GM12878 (cell line): ENCODE results near the gene CRELD2. TPM values are rescaled to one million over a fixed set of nuclear protein-coding genes. Genes with fewer than 3 reads are reported as not detected.

Source experiments
- ATAC-seq: fragments of 200-7000 bp; cut with Tn5 transposase; 3 replicates; pipeline ENCODE4 v1.9.1; 2020; ENCODE audit warnings: mild to moderate bottlenecking, moderate library complexity
- BruUV-seq: library from RNA; stranded (reverse); fragments of 400-500 nt; replicated peaks from 2 replicates; lab custom pipeline; 2021; lab: Mats Ljungman, UMichigan
- CTCF ChIA-PET: fragments of 300-600 bp; sonication (Branson Sonifier 250); formaldehyde crosslinking; extraction: SDS; loops from one replicate; lab custom pipeline; 2021; ENCODE audit warnings: inconsistent platforms; lab: Yijun Ruan, JAX
- POLR2A ChIA-PET: fragments of 350-600 bp; formaldehyde crosslinking; extraction: SDS; loops from one replicate; lab custom pipeline; 2021; ENCODE audit warnings: inconsistent platforms; lab: Charles Lee
- RAD21 ChIA-PET: fragments of 300-600 bp; sonication (Branson Sonifier 250); formaldehyde crosslinking; loops from one replicate; lab custom pipeline; 2023; ENCODE audit warnings: antibody characterized with exemption; ENCODE audit not compliant: unreplicated experiment; lab: Charles Lee
- SMC1A ChIA-PET: fragments of 300-600 bp; sonication (Branson Sonifier 250); formaldehyde crosslinking; loops from one replicate; lab custom pipeline; 2023; ENCODE audit not compliant: unreplicated experiment, uncharacterized antibody; lab: Charles Lee
- DNase-seq: peaks from one replicate; pipeline ENCODE4 v3.0.0-alpha.2; 2011; ENCODE audit warnings: low read depth, low spot score
- FAIRE-seq: peaks from 3 replicates; lab custom pipeline; 2011; peaks lifted over from hg19 to GRCh38; lab: Jason Lieb, UNC
- H2AFZ ChIP-seq: 2 replicates; pipeline ENCODE4 v1.6.0; 2011; ENCODE audit warnings: low read depth, low read length, control low read depth; ENCODE audit not compliant: control insufficient read depth
- H3K27ac ChIP-seq: 2 replicates; pipeline ENCODE4 v1.5.1; 2011; ENCODE audit warnings: control low read depth; ENCODE audit not compliant: control insufficient read depth, insufficient read depth
- H3K27me3 ChIP-seq, 2 experiments: replicated peaks in 1 of 2; 2 replicates each; pipeline versions ENCODE4 v1.6.0 to v1.6.1; 2011; ENCODE audit warnings: low read length in 1 of 2; ENCODE audit not compliant: control insufficient read depth in 2 of 2, insufficient read depth in 2 of 2
- H3K36me3 ChIP-seq, 2 experiments: 2 replicates each; pipeline ENCODE4 v1.5.1; 2011; ENCODE audit warnings: low read length in 1 of 2; ENCODE audit not compliant: control insufficient read depth in 2 of 2, insufficient read depth in 2 of 2
- H3K4me1 ChIP-seq: 2 replicates; pipeline ENCODE4 v1.6.1; 2011; ENCODE audit warnings: mild to moderate bottlenecking, low read length, moderate library complexity, mixed read lengths; ENCODE audit not compliant: control insufficient read depth, insufficient read depth
- H3K4me2 ChIP-seq: 2 replicates; pipeline ENCODE4 v1.6.0; 2011; ENCODE audit warnings: control low read depth; ENCODE audit not compliant: control insufficient read depth, insufficient read depth
- H3K4me3 ChIP-seq: fragments of 200-600 bp; sonication (generic); 2 replicates; pipeline ENCODE4 v1.5.1; 2016
- H3K79me2 ChIP-seq: 2 replicates; pipeline ENCODE4 v1.6.0; 2011; ENCODE audit warnings: low read length; ENCODE audit not compliant: control insufficient read depth, insufficient read depth
- H3K9ac ChIP-seq: 2 replicates; pipeline ENCODE4 v1.8.0; 2011; ENCODE audit warnings: low read length, control low read depth, mixed read lengths; ENCODE audit not compliant: control insufficient read depth, insufficient read depth
- H3K9me3 ChIP-seq: replicated peaks from 3 replicates; pipeline ENCODE4 v1.5.1; 2011; ENCODE audit warnings: mild to moderate bottlenecking, low read length; ENCODE audit not compliant: control insufficient read depth, insufficient read depth
- H4K20me1 ChIP-seq: 2 replicates; pipeline ENCODE4 v1.6.0; 2011; ENCODE audit not compliant: control insufficient read depth, insufficient read depth
- CHD2 ChIP-seq: IDR thresholded peaks from 2 replicates; pipeline ENCODE4 v1.6.1; 2011; ENCODE audit warnings: low read depth, low read length, improper control_type of control experiment, borderline replicate concordance
- CREB1 ChIP-seq: IDR thresholded peaks from 2 replicates; pipeline ENCODE4 v1.6.1; 2012; ENCODE audit warnings: low read depth, mild to moderate bottlenecking, inconsistent platforms
- DPF2 ChIP-seq: fragments of 450-650 bp; IDR thresholded peaks from 2 replicates; pipeline ENCODE4 v1.6.1; 2017; ENCODE audit warnings: mild to moderate bottlenecking
- EZH2 ChIP-seq: IDR thresholded peaks from 2 replicates; pipeline ENCODE4 v1.6.1; 2012; ENCODE audit warnings: low read depth, mild to moderate bottlenecking, control low read depth, inconsistent platforms, low read length, borderline replicate concordance; ENCODE audit not compliant: control insufficient read depth
- IKZF1 ChIP-seq: fragments of 450-650 bp; conservative IDR thresholded peaks from 2 replicates; pipeline ENCODE4 v1.6.1; 2017; ENCODE audit warnings: antibody characterized with exemption, mild to moderate bottlenecking
- JUNB ChIP-seq: IDR thresholded peaks from 2 replicates; pipeline ENCODE4 v1.6.1; 2016; ENCODE audit warnings: antibody characterized with exemption, mild to moderate bottlenecking
- KAT2A ChIP-seq: conservative IDR thresholded peaks from 2 replicates; pipeline ENCODE4 v1.6.1; 2011; ENCODE audit warnings: low read depth, low read length; ENCODE audit not compliant: control insufficient read depth
- NR2C2 ChIP-seq: IDR thresholded peaks from 2 replicates; pipeline ENCODE4 v1.6.1; 2011; ENCODE audit warnings: borderline replicate concordance, low read depth; ENCODE audit not compliant: control insufficient read depth, insufficient read length
- PAX5 ChIP-seq: IDR thresholded peaks from 2 replicates; pipeline ENCODE4 v1.6.1; 2011; ENCODE audit warnings: low read depth, low read length, borderline replicate concordance
- PML ChIP-seq: IDR thresholded peaks from 2 replicates; pipeline ENCODE4 v1.6.1; 2012; ENCODE audit warnings: low read length, inconsistent platforms
- POLR2A ChIP-seq: IDR thresholded peaks from 2 replicates; pipeline ENCODE4 v1.6.1; 2011; ENCODE audit warnings: low read depth, mild to moderate bottlenecking, low read length
- RCOR1 ChIP-seq: conservative IDR thresholded peaks from 2 replicates; pipeline ENCODE4 v1.6.1; 2012; ENCODE audit warnings: low read depth, low read length, improper control_type of control experiment
- SMARCA5 ChIP-seq: fragments of 450-650 bp; IDR thresholded peaks from 2 replicates; pipeline ENCODE4 v1.6.1; 2017; ENCODE audit warnings: mild to moderate bottlenecking
- STAT3 ChIP-seq: IDR thresholded peaks from 2 replicates; pipeline ENCODE4 v1.6.1; 2011; ENCODE audit warnings: low read depth, low read length, improper control_type of control experiment
- SUPT20H ChIP-seq: IDR thresholded peaks from 2 replicates; pipeline ENCODE4 v1.6.1; 2011; ENCODE audit warnings: low read depth, mild to moderate bottlenecking, low read length, moderate library complexity, borderline replicate concordance; ENCODE audit not compliant: control insufficient read depth
- TCF12 ChIP-seq: IDR thresholded peaks from 2 replicates; pipeline ENCODE4 v1.6.1; 2011; ENCODE audit warnings: low read depth, mild to moderate bottlenecking, low read length
- TCF7 ChIP-seq: IDR thresholded peaks from 2 replicates; pipeline ENCODE4 v1.6.1; 2014; ENCODE audit warnings: antibody characterized with exemption, borderline replicate concordance
- ZBTB33 ChIP-seq: fragments of 450-650 bp; IDR thresholded peaks from 2 replicates; pipeline ENCODE4 v1.6.1; 2017; ENCODE audit warnings: mild to moderate bottlenecking
- WGBS: methylation state at CpG from one replicate; pipeline ENCODE4 v1.1.6; 2016; ENCODE audit warnings: low lambda C conversion rate; ENCODE audit not compliant: insufficient replicate concordance, insufficient coverage; ENCODE audit errors: missing lambda C conversion rate; 5-methylcytosine and 5-hydroxymethylcytosine counted together
- in situ Hi-C: fragments of 300-500 bp; cut with MboI; formaldehyde crosslinking; loops from 9 replicates; pipeline ENCODE4 v1.14.3; 2018; ENCODE audit warnings: mixed read lengths
- intact Hi-C: fragments of 100-400 bp; cut with micrococcal nuclease; formaldehyde crosslinking; loops from one replicate; pipeline ENCODE4 v1.14.2; 2022; ENCODE audit not compliant: unreplicated experiment
- polyA plus RNA-seq, 11 experiments: library from polyadenylated mRNA; depleted of rRNA in 4 of 11; unstranded in 6 of 11; stranded (reverse) in 5 of 11; fragments of >200 nt; fragmentation: Nextera tagmentation in 4 of 11; fragmentation: Illumina TruSeq in 1 of 11; extraction: Ambion mirVana in 4 of 11; extraction: Trizol in 1 of 11; gene quantifications; 1 replicate in 1 of 11; 2 replicates in 10 of 11; pipeline versions ENCODE4 v1.2.1 to v1.2.3, GENCODE V29; 2011 to 2016; ENCODE audit warnings: inconsistent platforms in 2 of 11, missing spikeins in 2 of 11, low read depth in 1 of 11
- total RNA-seq, 4 experiments: library from RNA; depleted of rRNA in 3 of 4; stranded (reverse); fragments of >200 nt in 3 of 4; fragmentation: Illumina TruSeq in 1 of 4; extraction: Trizol in 1 of 4; gene quantifications; 2 replicates each; pipeline versions ENCODE4 v1.2.1 to v1.2.3, GENCODE V29; 2013 to 2021
- TF ChIP-seq, protein P1 (sequence below): fragments of 450-650 bp; IDR thresholded peaks from 2 replicates; pipeline ENCODE4 v1.6.1; 2018; ENCODE audit warnings: mild to moderate bottlenecking, low read depth, moderate library complexity; ENCODE audit not compliant: partially characterized antibody

CRELD2 gene
- total and polyA plus RNA-seq, 10 of the 15 experiments (the other 5 are each of a cell fraction or from before 2014, with no cell fraction given): 9.4 to 111 (median 25.9) TPM

- TF ChIP-seq, protein P1, sequence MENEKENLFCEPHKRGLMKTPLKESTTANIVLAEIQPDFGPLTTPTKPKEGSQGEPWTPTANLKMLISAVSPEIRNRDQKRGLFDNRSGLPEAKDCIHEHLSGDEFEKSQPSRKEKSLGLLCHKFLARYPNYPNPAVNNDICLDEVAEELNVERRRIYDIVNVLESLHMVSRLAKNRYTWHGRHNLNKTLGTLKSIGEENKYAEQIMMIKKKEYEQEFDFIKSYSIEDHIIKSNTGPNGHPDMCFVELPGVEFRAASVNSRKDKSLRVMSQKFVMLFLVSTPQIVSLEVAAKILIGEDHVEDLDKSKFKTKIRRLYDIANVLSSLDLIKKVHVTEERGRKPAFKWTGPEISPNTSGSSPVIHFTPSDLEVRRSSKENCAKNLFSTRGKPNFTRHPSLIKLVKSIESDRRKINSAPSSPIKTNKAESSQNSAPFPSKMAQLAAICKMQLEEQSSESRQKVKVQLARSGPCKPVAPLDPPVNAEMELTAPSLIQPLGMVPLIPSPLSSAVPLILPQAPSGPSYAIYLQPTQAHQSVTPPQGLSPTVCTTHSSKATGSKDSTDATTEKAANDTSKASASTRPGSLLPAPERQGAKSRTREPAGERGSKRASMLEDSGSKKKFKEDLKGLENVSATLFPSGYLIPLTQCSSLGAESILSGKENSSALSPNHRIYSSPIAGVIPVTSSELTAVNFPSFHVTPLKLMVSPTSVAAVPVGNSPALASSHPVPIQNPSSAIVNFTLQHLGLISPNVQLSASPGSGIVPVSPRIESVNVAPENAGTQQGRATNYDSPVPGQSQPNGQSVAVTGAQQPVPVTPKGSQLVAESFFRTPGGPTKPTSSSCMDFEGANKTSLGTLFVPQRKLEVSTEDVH: no peak
- peak; percentile 52; the same call in 1 of the 2 replicates for TF ChIP-seq CREB1
- TF ChIP-seq SUPT20H: no peak
- 0 out of 2 replicates have a peak, but pooled peaks have one; percentile 22 for TF ChIP-seq IKZF1
- no peak for TF ChIP-seq EZH2
- TF ChIP-seq DPF2: peak; percentile 18; the same call in 1 of the 2 replicates
- peak; percentile 46 for TF ChIP-seq TCF12
- peak; percentile 43; the same call in 1 of the 2 replicates for TF ChIP-seq POLR2A
These were observed 16.6 kb downstream of the CRELD2 start (continued) for GRCh38 chr22:49934891-49935557.

GRCh38 chr22:49935561-49935960 lies 17.1 kb downstream of the CRELD2 start:
- no CpG with 5 or more reads among the region's 16 CpGs for WGBS
- no peaks in the 10 kb centered on the region for H3K36me3 ChIP-seq
- no peak for DNase-seq
- BruUV-seq: no TSS peak
- ATAC-seq: no peak
- no peak overlapping the region for H3K4me3 ChIP-seq
- peaks cover 7% of the 10 kb centered on the region for H3K79me2 ChIP-seq
- H3K27me3 ChIP-seq: no peaks in the 10 kb centered on the region
- intact Hi-C loops (loop anchor here (10.0 kb wide), 1 partner anchor 259 kb away; no protein-coding TSS in a partner anchor), in situ Hi-C loops (no loop called here)
- no peak overlapping the region for H3K4me2 ChIP-seq
- SMC1A ChIA-PET: no interaction called here
- no peak overlapping the region for H3K27ac ChIP-seq
- no peak overlapping the region for H2AFZ ChIP-seq
- no peaks in the 10 kb centered on the region for H3K9me3 ChIP-seq
- peaks cover 51% of the 10 kb centered on the region for H3K4me1 ChIP-seq
- H3K9ac ChIP-seq: no peak overlapping the region
- CTCF ChIA-PET: interaction anchor here (1.0 to 1.4 kb wide), 6 partner anchors 9 to 95 kb away, joined by 4 to 5 read pairs (median 4); no protein-coding TSS in a partner anchor
- RAD21 ChIA-PET: interaction anchor here (1.0 to 1.7 kb wide), 5 partner anchors 24 to 95 kb away, joined by 4 to 15 read pairs (median 4); no protein-coding TSS in a partner anchor
- no peaks in the 10 kb centered on the region for H4K20me1 ChIP-seq
- POLR2A ChIA-PET: interaction anchor here (0.7 to 1.8 kb wide), 8 partner anchors 9 to 97 kb away, joined by 3 to 15 read pairs (median 3); partner anchors contain the start of gene PIM3
- FAIRE-seq: no peak
- TF ChIP-seq STAT3 (no peak), EZH2 (no peak), ZBTB33 (no peak), SMARCA5 (no peak), CHD2 (no peak), NR2C2 (no peak), KAT2A (no peak), PML (no peak), POLR2A (no peak), TCF7 (no peak), PAX5 (no peak), JUNB (no peak), RCOR1 (no peak)
